ENCODE data around the gene MMP24OS. TPM values are rescaled to one million over a fixed set of nuclear protein-coding genes. Genes with fewer than 3 reads are reported as not detected.

The MMP24OS gene
- total and polyA plus RNA-seq, 3 donors from 2014 or later = 16.4 to 45.9 (median 35.1) TPM

GRCh38 chr20:35271073-35271882 lies 6.6 kb downstream of the MMP24OS start:
- H3K4me1 ChIP-seq = no peaks in the 10 kb centered on the region
- H3K27ac ChIP-seq = no peak overlapping the region
- H3K4me3 ChIP-seq = no peak overlapping the region
- H3K9me3 ChIP-seq = no peaks in the 10 kb centered on the region
- intact Hi-C loops (cut with DNase I; ENCODE audit: low total_unique reads) = no loop called here
- H3K27me3 ChIP-seq = no peaks in the 10 kb centered on the region
- no peak for DNase-seq
- H3K36me3 ChIP-seq (ENCODE audit: low read depth, missing control alignments) = no peaks in the 10 kb centered on the region
- TF ChIP-seq, protein P1, sequence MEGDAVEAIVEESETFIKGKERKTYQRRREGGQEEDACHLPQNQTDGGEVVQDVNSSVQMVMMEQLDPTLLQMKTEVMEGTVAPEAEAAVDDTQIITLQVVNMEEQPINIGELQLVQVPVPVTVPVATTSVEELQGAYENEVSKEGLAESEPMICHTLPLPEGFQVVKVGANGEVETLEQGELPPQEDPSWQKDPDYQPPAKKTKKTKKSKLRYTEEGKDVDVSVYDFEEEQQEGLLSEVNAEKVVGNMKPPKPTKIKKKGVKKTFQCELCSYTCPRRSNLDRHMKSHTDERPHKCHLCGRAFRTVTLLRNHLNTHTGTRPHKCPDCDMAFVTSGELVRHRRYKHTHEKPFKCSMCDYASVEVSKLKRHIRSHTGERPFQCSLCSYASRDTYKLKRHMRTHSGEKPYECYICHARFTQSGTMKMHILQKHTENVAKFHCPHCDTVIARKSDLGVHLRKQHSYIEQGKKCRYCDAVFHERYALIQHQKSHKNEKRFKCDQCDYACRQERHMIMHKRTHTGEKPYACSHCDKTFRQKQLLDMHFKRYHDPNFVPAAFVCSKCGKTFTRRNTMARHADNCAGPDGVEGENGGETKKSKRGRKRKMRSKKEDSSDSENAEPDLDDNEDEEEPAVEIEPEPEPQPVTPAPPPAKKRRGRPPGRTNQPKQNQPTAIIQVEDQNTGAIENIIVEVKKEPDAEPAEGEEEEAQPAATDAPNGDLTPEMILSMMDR (IDR thresholded peaks at IDR 0.05) = no peak
- TF ChIP-seq POLR2A (IDR thresholded peaks at IDR 0.05) = no peak
- 87 to 88% methylated on average over 6 to 20 of the region's 20 CpGs for WGBS, 2 donors

DNA sequence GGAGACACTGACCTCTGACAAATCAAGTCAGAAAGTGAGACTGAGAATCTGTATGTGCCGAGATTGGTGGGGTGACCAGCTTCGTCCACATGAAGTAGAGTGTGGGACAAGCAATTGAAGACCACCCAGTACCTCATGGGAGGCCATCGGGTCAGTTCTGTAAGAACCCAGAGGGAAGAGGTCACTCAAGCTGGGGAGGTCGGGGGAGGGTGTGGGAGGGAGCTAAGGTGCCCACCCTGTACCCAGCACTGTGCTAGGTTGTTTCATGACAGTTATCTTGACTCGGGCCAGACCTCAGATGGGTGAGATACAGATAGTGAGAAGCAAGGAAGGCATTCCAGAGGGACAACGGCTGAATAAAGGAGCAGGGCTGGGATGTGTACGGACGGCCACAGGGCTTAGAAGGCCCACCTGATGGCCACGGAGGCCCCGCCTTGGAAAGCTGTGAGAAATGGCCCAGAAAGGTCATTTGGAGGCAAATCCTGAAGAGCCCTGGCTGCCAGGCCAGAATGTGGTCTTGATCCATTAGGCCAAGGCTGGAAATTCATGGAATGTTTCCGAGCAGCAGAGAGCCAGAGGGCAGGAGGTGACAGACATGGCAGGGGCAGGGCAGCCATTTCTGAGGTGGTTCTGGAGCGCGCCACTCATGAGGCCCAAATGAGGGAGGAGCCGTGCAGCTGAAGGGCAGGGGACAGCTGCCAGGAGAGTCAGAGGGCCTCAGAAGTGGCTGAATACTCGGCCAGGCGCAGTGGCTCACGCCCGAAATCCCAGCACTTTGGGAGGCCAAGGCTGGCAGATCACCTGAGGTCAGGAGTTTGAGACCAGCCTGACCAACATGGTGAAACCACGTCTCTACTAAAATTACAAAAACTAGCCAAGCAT lies 7.7 kb downstream of the MMP24OS start:
- H3K27ac ChIP-seq = no peak overlapping the region
- no peaks in the 10 kb centered on the region for H3K9me3 ChIP-seq
- no peak for TF ChIP-seq POLR2A (IDR thresholded peaks at IDR 0.05)
- TF ChIP-seq, protein P1 (IDR thresholded peaks at IDR 0.05) = no peak
- WGBS, 2 donors = 89 to 90% methylated on average over 19 of the region's 19 CpGs
- no peak overlapping the region for H3K4me3 ChIP-seq
- no peaks in the 10 kb centered on the region for H3K36me3 ChIP-seq (ENCODE audit: low read depth, missing control alignments)
- no peak for DNase-seq
- no peaks in the 10 kb centered on the region for H3K27me3 ChIP-seq
- H3K4me1 ChIP-seq = no peaks in the 10 kb centered on the region
- intact Hi-C loops (cut with DNase I; ENCODE audit: low total_unique reads) = no loop called here

- 62 to 73% methylated on average over 12 to 14 of the region's 14 CpGs for WGBS, 2 donors
- no peak overlapping the region for H3K4me3 ChIP-seq
- no peak overlapping the region for H3K27ac ChIP-seq
- peak; percentile 71 for DNase-seq
- no peaks in the 10 kb centered on the region for H3K9me3 ChIP-seq
- no peaks in the 10 kb centered on the region for H3K4me1 ChIP-seq
- intact Hi-C loops (cut with DNase I; ENCODE audit: low total_unique reads) = no loop called here
- no peaks in the 10 kb centered on the region for H3K36me3 ChIP-seq (ENCODE audit: low read depth, missing control alignments)
- no peaks in the 10 kb centered on the region for H3K27me3 ChIP-seq
- TF ChIP-seq, protein P1 (IDR thresholded peaks at IDR 0.05) = peak; percentile 42 to 66 (median 57)
- no peak for TF ChIP-seq POLR2A (IDR thresholded peaks at IDR 0.05)
Measured at GRCh38 chr20:35269055-35269781, 8.7 kb downstream of the MMP24OS start.

- Histone ChIP-seq H3K4me3 (no peak overlapping the region), H3K9me3 (no peaks in the 10 kb centered on the region), H3K27ac (no peak overlapping the region), H3K27me3 (no peaks in the 10 kb centered on the region), H3K4me1 (no peaks in the 10 kb centered on the region), H3K36me3 (ENCODE audit: low read depth, missing control alignments) (no peaks in the 10 kb centered on the region)
- 73 to 94% methylated on average over 4 to 16 of the region's 16 CpGs for WGBS, 2 donors
- no peak for DNase-seq
- intact Hi-C loops (cut with DNase I; ENCODE audit: low total_unique reads) = no loop called here
- TF ChIP-seq, protein P1 (IDR thresholded peaks at IDR 0.05) = no peak
- no peak for TF ChIP-seq POLR2A (IDR thresholded peaks at IDR 0.05)
Measured at GRCh38 chr20:35267092-35267491, 10.8 kb downstream of the MMP24OS start.
